Endothelial cell (in vitro differentiated cells): ENCODE results near the gene ESYT1. TPM values are rescaled to one million over a fixed set of nuclear protein-coding genes. Genes with fewer than 3 reads are reported as not detected.
A peak's percentile ranks its signal among the peaks of the same experiment; 100 is the strongest.

ENCODE experiments used
- DNase-seq: peaks from one replicate; pipeline ENCODE4 v3.0.0; 2021; ENCODE audit warnings: low spot score
- H3K27ac Mint-ChIP-seq: one replicate; pipeline ENCODE4 v1.8.0; 2021; ENCODE audit warnings: mixed read lengths, inconsistent platforms; ENCODE audit not compliant: unreplicated experiment
- H3K27me3 Mint-ChIP-seq: one replicate; pipeline ENCODE4 v1.8.0; 2021; ENCODE audit warnings: mild to moderate bottlenecking, moderate library complexity, mixed read lengths, inconsistent platforms; ENCODE audit not compliant: unreplicated experiment
- H3K36me3 Mint-ChIP-seq: one replicate; pipeline ENCODE4 v1.8.0; 2021; ENCODE audit warnings: mild to moderate bottlenecking, low read depth, mixed read lengths, inconsistent platforms; ENCODE audit not compliant: unreplicated experiment
- H3K4me1 Mint-ChIP-seq: one replicate; pipeline ENCODE4 v1.8.0; 2021; ENCODE audit warnings: mild to moderate bottlenecking, mixed read lengths, inconsistent platforms; ENCODE audit not compliant: unreplicated experiment
- H3K4me3 Mint-ChIP-seq: one replicate; pipeline ENCODE4 v1.8.0; 2021; ENCODE audit warnings: mild to moderate bottlenecking, mixed read lengths, inconsistent platforms; ENCODE audit not compliant: unreplicated experiment
- H3K9me3 Mint-ChIP-seq: one replicate; pipeline ENCODE4 v1.8.0; 2021; ENCODE audit warnings: mixed read lengths, inconsistent platforms; ENCODE audit not compliant: unreplicated experiment
- CTCF ChIP-seq: fragments of 200-600 bp; sonication (generic); IDR thresholded peaks from one replicate; pipeline ENCODE4 v1.5.0; 2021; ENCODE audit warnings: antibody characterized with exemption; ENCODE audit not compliant: unreplicated experiment
- total RNA-seq: library from RNA; stranded (reverse); fragmentation: NEBNext Ultra II Directional; extraction: Animal tissue kit (Norgen Biotek cat#: 25700); gene quantifications from one replicate; pipeline ENCODE4 v1.2.1, GENCODE V29; 2021; ENCODE audit not compliant: unreplicated experiment

The ESYT1 gene
- total RNA-seq, 1 donor from 2014 or later, result 302 TPM

GRCh38 chr12:56146492-56147460 is 18.7 kb downstream of the ESYT1 start:
- Mint-ChIP-seq H3K9me3 (no peaks in the 10 kb centered on the region), H3K4me1 (peaks cover 48% of the 10 kb centered on the region), H3K36me3 (peaks cover 31% of the 10 kb centered on the region), H3K4me3 (peak overlapping the region; percentile 60), H3K27ac (peak overlapping the region; percentile 64), H3K27me3 (peaks cover 8% of the 10 kb centered on the region)
- DNase-seq, result no peak
- TF ChIP-seq CTCF, result no peak

- DNase-seq, result no peak
- no peak overlapping the region for H3K27ac Mint-ChIP-seq
- H3K4me3 Mint-ChIP-seq, result peak overlapping the region; percentile 7
- no peaks in the 10 kb centered on the region for H3K9me3 Mint-ChIP-seq
- TF ChIP-seq CTCF, result no peak
- H3K4me1 Mint-ChIP-seq, result peaks cover 36% of the 10 kb centered on the region
- peaks cover 4% of the 10 kb centered on the region for H3K27me3 Mint-ChIP-seq
- H3K36me3 Mint-ChIP-seq, result peaks cover 9% of the 10 kb centered on the region
Measured at GRCh38 chr12:56150563-56150962, 22.5 kb downstream of the ESYT1 start.

- Mint-ChIP-seq H3K9me3 (no peaks in the 10 kb centered on the region), H3K27me3 (peaks cover 5% of the 10 kb centered on the region), H3K36me3 (peaks cover 11% of the 10 kb centered on the region), H3K27ac (peak overlapping the region; percentile 87), H3K4me3 (peak overlapping the region; percentile 97), H3K4me1 (peaks cover 28% of the 10 kb centered on the region)
- TF ChIP-seq CTCF, result peak; percentile 74
- peak; percentile 51 for DNase-seq
Measured at GRCh38 chr12:56151672-56152131, 23.6 kb downstream of the ESYT1 start.

- Mint-ChIP-seq H3K4me1 (peaks cover 29% of the 10 kb centered on the region), H3K36me3 (peaks cover 11% of the 10 kb centered on the region), H3K4me3 (peak within 1 kb of the TSS; percentile 97), H3K9me3 (no peaks in the 10 kb centered on the region), H3K27me3 (peaks cover 9% of the 10 kb centered on the region), H3K27ac (peak within 1 kb of the TSS; percentile 87)
- TF ChIP-seq CTCF, result no peak
- DNase-seq, result peak; percentile 87
Measured at GRCh38 chr12:56152132-56152755, 24.2 kb downstream of the ESYT1 start, which contains the start of gene MYL6B. TSS of gene MYL6B (plus strand) at chr12:56152587. CDS start at chr12:56153919, 1,332 bp downstream.
